Activated T-cell treated with anti-CD3 and anti-CD28 coated beads, Interleukin-2, amount 50 U/mL, for 72 hours (primary cell): ENCODE measurements around the gene TMEM233. TPM values are rescaled to one million over a fixed set of nuclear protein-coding genes. Genes with fewer than 3 reads are reported as not detected.

Experiments
- ATAC-seq, 2 donors: fragments of 150-1000 bp; cut with Tn5 transposase; replicated peaks in 1 of 2; 2 replicates each; pipeline ENCODE4 v1.10.0; 2021; ENCODE audit warnings: moderate library complexity in 2 of 2, mild to moderate bottlenecking in 1 of 2
- DNase-seq, 2 donors: peaks; one replicate each; pipeline ENCODE4 v3.0.0; 2021 to 2022; ENCODE audit warnings: mixed read lengths in 1 of 2
- H3K27ac Mint-ChIP-seq: one replicate; pipeline ENCODE4 v1.8.0; 2022; ENCODE audit warnings: mild to moderate bottlenecking, moderate library complexity, mixed read lengths
- H3K27me3 Mint-ChIP-seq: one replicate; pipeline ENCODE4 v1.8.0; 2022; ENCODE audit warnings: low read depth, mixed read lengths
- H3K36me3 Mint-ChIP-seq, 2 donors: one replicate each; pipeline ENCODE4 v1.8.0; 2022; ENCODE audit warnings: mixed read lengths in 2 of 2, mild to moderate bottlenecking in 1 of 2; ENCODE audit not compliant: insufficient read depth in 2 of 2
- H3K4me1 Mint-ChIP-seq: one replicate; pipeline ENCODE4 v1.8.0; 2022; ENCODE audit warnings: low read depth, mixed read lengths
- H3K4me3 Mint-ChIP-seq, 2 donors: one replicate each; pipeline ENCODE4 v1.8.0; 2022; ENCODE audit warnings: mild to moderate bottlenecking in 2 of 2, mixed read lengths in 2 of 2, moderate library complexity in 2 of 2
- H3K9me3 Mint-ChIP-seq, 2 donors: one replicate each; pipeline ENCODE4 v1.8.0; 2022; ENCODE audit warnings: mixed read lengths in 2 of 2
- total RNA-seq, 2 donors: library from RNA; stranded (reverse); gene quantifications; one replicate each; pipeline ENCODE4 v1.2.3, GENCODE V29; 2022

TMEM233 gene
- not detected for total RNA-seq

DNA sequence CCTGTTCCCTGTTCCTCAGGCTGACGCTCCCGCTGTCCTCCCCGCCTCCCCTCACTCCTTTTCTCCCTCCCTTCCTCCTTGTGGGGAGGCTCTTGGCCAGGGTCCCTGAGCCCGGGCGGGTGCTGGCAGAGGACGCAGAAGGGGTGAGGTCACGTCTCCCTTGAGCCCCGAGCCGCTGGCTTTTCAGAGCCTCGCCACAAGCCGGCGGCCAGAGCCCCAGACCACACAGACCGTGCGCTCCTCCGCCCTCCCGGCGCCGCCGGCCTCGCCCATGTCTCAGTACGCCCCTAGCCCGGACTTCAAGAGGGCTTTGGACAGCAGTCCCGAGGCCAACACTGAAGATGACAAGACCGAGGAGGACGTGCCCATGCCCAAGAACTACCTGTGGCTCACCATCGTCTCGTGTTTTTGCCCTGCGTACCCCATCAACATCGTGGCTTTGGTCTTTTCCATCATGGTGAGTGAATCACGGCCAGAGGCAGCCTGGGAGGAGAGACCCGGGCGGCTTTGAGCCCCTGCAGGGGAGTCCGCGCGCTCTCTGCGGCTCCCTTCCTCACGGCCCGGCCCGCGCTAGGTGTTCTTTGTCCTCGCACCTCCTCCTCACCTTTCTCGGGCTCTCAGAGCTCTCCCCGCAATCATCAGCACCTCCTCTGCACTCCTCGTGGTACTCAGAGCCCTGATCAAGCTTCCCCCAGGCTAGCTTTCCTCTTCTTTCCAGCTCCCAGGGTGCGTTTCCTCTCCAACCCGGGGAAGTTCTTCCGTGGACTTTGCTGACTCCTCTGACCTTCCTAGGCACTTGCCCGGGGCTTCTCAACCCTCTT, at the start of gene TMEM233:
TSS of gene TMEM233 (plus strand) at position 197 of the 821 bp plus-strand sequence. CDS start at position 272, 75 bp downstream.
- H3K4me3 Mint-ChIP-seq = peak within 1 kb of the TSS; percentile 11 to 57
- peaks cover 77% of the 10 kb centered on the region for H3K27me3 Mint-ChIP-seq
- no peaks in the 10 kb centered on the region for H3K9me3 Mint-ChIP-seq
- H3K36me3 Mint-ChIP-seq = no peaks in the 10 kb centered on the region
- ATAC-seq = no peak
- DNase-seq = no peak
- H3K27ac Mint-ChIP-seq = peak within 1 kb of the TSS; percentile 14
- peaks cover 24% of the 10 kb centered on the region for H3K4me1 Mint-ChIP-seq

DNA sequence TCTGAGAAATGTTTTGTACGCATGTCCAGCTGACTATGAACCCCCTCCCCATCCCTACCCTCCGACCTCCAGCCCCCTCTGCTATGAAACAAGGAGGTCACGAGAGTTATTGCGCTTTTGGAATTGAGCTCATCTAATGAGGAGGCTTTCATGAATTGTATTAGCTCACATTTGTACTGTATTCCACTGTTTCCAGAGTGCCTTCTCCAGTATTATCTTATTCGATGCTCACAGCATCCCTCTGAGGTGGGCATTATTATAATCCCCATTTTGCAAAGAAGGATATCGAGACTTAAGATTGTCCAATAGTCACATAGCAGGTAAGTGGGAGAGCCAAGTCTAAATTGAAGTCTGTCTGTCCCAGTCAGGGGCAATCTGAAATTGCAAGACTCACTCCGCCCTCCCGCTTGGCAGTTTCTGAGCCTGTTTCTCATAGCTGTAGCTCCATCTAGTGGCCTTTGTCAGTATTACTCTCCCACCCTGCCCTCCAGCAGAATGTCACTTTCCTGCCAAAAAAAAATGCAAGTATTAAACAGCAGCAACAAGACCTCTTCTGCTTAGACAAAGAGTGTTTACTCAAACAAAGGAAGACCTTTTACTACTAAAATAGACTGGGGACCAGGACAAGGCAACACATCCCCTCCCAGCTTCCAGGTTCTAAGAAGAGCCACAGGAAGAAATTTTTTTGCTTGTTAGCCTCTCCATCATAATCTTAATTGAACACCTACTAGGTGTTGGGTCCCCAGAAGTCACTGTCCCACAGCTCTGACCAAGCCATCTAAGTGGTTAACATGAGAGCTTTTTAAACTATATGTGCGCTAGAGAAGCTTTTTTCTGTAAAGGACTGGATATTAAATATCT, 48.6 kb upstream of the TMEM233 start:
- Mint-ChIP-seq H3K27me3 (peaks cover 13% of the 10 kb centered on the region), H3K9me3 (no peaks in the 10 kb centered on the region), H3K4me1 (no peaks in the 10 kb centered on the region)

DNA sequence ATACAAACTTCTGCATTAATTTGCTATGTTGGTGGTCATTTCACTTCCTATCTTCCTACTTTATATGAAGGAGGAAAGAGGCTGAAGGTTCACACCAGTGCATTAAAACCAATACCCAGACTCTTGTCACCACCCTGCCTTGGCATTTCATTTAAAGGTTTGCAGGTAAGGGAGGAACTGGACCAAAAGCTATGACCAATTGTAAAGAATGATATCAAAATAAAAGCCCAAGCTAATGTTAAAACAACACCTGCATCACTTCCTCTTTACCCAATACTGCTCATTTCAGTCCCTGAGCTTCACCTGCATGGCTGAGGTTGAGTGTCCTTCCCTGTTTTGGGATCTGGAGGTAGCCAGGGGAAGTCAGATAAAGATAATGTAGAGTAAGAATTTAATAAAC, 47.2 kb upstream of the TMEM233 start:
- Mint-ChIP-seq H3K4me1 (no peaks in the 10 kb centered on the region), H3K36me3 (no peaks in the 10 kb centered on the region), H3K27ac (no peak overlapping the region), H3K9me3 (no peaks in the 10 kb centered on the region), H3K4me3 (no peak overlapping the region), H3K27me3 (peaks cover 20% of the 10 kb centered on the region)
- ATAC-seq (no peak), DNase-seq (no peak)

More for the DNA sequence above, 48.6 kb upstream of the TMEM233 start:
- no peaks in the 10 kb centered on the region for H3K36me3 Mint-ChIP-seq
- no peak overlapping the region for H3K27ac Mint-ChIP-seq
- DNase-seq (peak; percentile 54 to 61), ATAC-seq (no peak)
- no peak overlapping the region for H3K4me3 Mint-ChIP-seq

DNA sequence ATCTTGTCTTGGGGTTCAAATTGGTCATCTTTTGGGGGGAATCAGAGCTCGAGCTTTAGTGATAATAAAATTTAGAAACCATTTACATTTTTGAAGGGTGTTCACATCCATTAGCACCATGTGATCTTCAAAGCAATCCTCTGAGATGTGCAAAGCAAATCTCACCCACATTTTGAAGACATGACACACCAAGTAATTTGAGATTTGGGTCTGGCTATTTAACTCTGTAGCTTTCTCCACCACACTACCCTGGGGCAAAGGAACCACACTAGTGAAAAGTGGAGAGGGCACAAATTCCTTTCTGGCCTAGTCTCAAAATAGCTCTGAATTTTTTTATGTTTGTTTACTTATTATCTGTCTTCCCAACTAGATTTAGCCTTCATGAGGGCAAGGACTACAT, 46.6 kb upstream of the TMEM233 start:
- ATAC-seq = no peak
- peaks cover 20% of the 10 kb centered on the region for H3K27me3 Mint-ChIP-seq

DNA sequence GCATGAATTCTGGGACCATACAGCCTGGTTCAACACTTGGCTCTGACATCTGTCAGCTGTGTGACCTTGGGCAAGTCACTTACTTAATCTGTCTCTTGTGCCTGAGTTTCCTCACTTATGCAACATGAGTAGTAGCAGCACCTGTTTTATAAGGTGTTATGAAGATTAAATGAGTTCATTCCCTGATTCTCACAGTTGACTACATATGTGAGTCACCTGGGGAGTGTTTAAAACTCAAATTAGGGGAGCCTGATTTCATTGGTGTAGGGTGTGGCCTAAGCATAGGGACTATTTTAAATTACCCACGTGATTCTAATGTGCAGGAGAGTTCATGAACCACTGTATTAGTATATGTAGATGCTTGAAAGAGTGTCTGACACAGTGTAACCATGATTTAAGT, 36.7 kb upstream of the TMEM233 start:
- peaks cover 0 to 2% of the 10 kb centered on the region in 2 donors for H3K9me3 Mint-ChIP-seq
- no peak for ATAC-seq
- H3K27me3 Mint-ChIP-seq = no peaks in the 10 kb centered on the region
- H3K4me3 Mint-ChIP-seq = no peak overlapping the region
- H3K4me1 Mint-ChIP-seq = no peaks in the 10 kb centered on the region
- H3K36me3 Mint-ChIP-seq = no peaks in the 10 kb centered on the region
- no peak overlapping the region for H3K27ac Mint-ChIP-seq
- DNase-seq = no peak

More for the DNA sequence above, 46.6 kb upstream of the TMEM233 start:
- Mint-ChIP-seq H3K4me1 (no peaks in the 10 kb centered on the region), H3K36me3 (no peaks in the 10 kb centered on the region), H3K9me3 (no peaks in the 10 kb centered on the region), H3K27ac (no peak overlapping the region), H3K4me3 (no peak overlapping the region)
- no peak for DNase-seq

DNA sequence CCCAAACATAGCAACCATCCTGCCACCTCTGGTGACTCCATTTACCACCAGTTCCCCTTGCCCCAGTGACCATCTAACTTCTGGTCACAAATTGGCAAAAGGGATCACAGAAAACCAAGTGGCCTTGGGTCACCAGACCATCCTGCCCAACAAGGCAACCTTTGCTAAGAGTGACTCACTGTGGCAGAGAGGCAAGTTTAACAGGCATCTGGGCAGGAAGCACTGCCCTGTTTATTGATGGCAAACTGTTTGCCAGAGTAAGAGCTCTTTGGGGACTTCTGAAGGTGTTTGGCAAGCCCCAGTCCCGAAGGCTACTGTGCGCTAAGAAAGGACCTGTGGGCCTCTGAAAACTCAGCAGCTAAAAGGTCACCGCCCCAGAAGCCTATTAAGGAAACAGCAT, 28.2 kb upstream of the TMEM233 start:
- Mint-ChIP-seq H3K36me3 (no peaks in the 10 kb centered on the region), H3K9me3 (no peaks in the 10 kb centered on the region), H3K27me3 (no peaks in the 10 kb centered on the region), H3K27ac (no peak overlapping the region), H3K4me1 (no peaks in the 10 kb centered on the region), H3K4me3 (no peak overlapping the region)
- DNase-seq (no peak), ATAC-seq (no peak)

DNA sequence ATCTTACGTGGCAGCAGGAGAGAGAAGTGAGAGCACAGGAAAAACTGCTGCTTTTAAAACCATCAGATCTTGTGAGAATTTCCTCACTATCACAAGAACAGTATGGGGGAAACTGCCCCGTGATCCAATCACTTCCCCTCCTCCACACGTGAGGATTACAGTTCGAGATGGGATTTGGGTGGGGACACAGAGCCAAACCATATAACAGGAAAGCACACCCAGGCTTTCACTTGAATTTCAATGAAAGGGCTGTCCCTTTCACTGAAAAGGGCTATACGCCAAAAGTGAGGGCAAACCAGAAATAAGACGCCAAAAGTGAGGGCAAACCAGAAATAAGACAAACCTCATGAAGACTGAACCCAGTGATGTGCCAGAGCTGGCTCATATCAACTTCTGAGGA, 22.8 kb upstream of the TMEM233 start:
- DNase-seq (no peak), ATAC-seq (no peak)
- no peaks in the 10 kb centered on the region for H3K36me3 Mint-ChIP-seq
- no peaks in the 10 kb centered on the region for H3K4me1 Mint-ChIP-seq
- H3K27me3 Mint-ChIP-seq = peaks cover 9% of the 10 kb centered on the region
- H3K27ac Mint-ChIP-seq = no peak overlapping the region
- no peak overlapping the region for H3K4me3 Mint-ChIP-seq
- H3K9me3 Mint-ChIP-seq = peaks cover 0 to 2% of the 10 kb centered on the region in 2 donors

DNA sequence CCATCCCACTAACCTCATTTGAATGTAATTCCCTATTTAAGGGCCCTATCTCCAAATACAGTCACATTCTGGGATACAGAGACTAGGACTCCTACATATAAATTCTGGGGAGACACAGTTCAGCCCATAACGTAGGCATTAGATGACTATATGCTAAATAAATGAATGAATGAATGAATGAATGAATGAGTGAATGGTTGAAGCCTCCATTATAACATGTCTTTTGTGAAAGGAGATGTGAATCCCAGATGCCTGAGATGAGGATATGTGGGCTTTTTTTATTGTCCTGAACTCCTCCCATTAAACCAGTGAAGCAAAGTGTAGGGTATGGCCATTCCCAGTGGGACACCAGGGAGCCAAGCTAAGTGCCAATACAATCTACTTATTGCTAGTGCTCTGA, 20.5 kb upstream of the TMEM233 start:
- Mint-ChIP-seq H3K27me3 (peaks cover 22% of the 10 kb centered on the region), H3K27ac (no peak overlapping the region), H3K4me1 (peaks cover 5% of the 10 kb centered on the region), H3K9me3 (peaks cover 0 to 2% of the 10 kb centered on the region in 2 donors), H3K4me3 (no peak overlapping the region), H3K36me3 (no peaks in the 10 kb centered on the region)
- no peak for ATAC-seq
- no peak for DNase-seq

DNA sequence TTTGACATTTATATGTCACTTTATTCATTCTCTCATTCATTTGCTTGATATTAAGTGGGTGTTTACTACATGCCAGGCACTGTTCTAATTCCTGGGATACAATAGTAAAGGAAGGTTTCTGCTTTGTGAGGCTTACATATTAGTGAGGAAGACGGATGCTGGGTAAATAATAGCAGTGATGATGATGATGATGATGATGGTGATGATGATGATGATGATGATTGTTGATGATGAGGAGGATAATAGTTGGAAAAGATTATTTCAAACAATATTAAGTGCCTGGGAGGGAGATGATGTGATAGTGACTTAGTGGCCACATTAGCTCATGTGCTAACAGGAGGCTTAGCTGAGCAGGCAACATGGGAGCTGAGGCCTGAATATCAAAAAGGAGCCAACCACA, 19.3 kb upstream of the TMEM233 start:
- H3K4me1 Mint-ChIP-seq = peaks cover 7% of the 10 kb centered on the region

DNA sequence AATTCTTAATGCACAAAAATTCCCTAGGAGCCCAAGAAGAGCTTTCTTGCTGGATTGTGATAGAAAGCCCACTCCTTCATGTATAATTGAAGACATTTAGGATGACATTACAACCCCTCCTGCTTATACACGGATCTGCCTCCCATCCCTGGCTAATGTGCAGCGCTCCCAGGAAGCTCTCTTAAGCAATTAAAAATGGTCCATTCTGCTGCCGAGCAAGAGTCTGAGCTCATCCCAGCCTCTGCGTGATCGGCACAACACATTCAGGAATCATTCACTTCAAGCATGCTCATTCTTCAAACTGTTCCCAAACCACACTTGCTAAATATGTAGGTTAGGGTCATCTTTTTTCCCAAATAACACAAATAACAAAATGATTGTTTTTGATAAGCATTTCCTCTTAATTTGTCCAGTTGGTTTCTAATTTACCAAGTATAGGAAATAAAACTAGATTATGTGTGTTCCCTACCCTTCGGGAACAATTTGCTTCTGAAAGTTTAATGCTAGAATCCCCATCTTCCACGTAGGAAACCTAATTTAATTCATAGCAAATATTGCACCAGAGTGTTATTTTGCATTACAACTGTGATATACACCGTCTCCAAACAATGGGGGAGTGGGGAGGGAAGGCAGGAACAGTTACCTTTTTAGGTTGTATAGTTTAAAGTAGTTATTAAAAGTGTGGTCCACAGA, 17.3 kb upstream of the TMEM233 start:
- no peak overlapping the region for H3K4me3 Mint-ChIP-seq
- H3K4me1 Mint-ChIP-seq = peaks cover 7% of the 10 kb centered on the region
- no peak overlapping the region for H3K27ac Mint-ChIP-seq
- no peak for ATAC-seq
- H3K36me3 Mint-ChIP-seq = no peaks in the 10 kb centered on the region
- no peak for DNase-seq
- peaks cover 0 to 2% of the 10 kb centered on the region in 2 donors for H3K9me3 Mint-ChIP-seq
- peaks cover 22% of the 10 kb centered on the region for H3K27me3 Mint-ChIP-seq

More for the DNA sequence above, 19.3 kb upstream of the TMEM233 start:
- Mint-ChIP-seq H3K27me3 (peaks cover 22% of the 10 kb centered on the region), H3K9me3 (peaks cover 0 to 2% of the 10 kb centered on the region in 2 donors), H3K4me3 (no peak overlapping the region), H3K27ac (no peak overlapping the region), H3K36me3 (no peaks in the 10 kb centered on the region)
- ATAC-seq = no peak
- no peak for DNase-seq

DNA sequence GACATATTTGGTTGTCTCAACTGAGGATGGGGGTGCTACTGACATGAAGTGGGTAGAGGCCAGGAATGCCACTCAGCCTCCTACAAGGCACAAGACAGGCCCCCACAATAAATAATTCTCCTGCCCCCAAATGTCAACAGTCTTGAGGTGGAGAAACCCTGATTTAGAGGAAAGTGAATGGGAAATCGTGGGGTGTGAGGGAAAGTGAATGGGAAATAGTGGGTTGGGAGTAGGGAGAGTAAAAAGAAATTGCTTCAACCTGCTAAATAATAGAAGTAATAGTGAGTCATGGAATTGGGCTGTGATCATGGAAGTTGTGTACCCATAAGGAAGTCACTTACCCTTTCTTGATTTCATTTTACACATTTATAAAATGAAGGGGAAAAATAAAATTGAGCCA, 16.7 kb upstream of the TMEM233 start:
- ATAC-seq = no peak
- H3K36me3 Mint-ChIP-seq = no peaks in the 10 kb centered on the region
- peaks cover 7% of the 10 kb centered on the region for H3K4me1 Mint-ChIP-seq
- no peak overlapping the region for H3K4me3 Mint-ChIP-seq
- no peak for DNase-seq
- peaks cover 22% of the 10 kb centered on the region for H3K27me3 Mint-ChIP-seq
- H3K9me3 Mint-ChIP-seq = peaks cover 0 to 2% of the 10 kb centered on the region in 2 donors
- no peak overlapping the region for H3K27ac Mint-ChIP-seq

DNA sequence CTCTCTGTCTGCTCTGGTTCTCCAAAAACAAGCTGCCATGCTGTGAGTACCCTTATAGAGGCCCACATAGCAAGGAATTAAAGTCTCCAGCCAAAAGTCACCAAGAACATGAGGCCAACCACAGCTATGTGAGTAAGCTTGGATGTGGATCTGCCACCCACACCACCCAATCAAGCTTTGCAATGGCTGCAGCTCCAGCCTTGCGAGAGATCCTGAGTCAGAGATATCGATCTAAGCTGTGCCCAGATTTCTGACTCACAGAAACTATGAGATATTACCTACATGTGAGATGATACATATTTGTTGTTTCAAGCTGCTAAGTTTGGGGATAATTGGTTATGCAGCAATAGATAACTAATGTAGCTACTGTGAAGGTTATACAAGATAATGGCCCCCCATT, 15.5 kb upstream of the TMEM233 start:
- DNase-seq (peak; percentile 14 to 37), ATAC-seq (peak; percentile 88 to 92)
- no peaks in the 10 kb centered on the region for H3K36me3 Mint-ChIP-seq
- no peak overlapping the region for H3K27ac Mint-ChIP-seq
- peaks cover 0 to 2% of the 10 kb centered on the region in 2 donors for H3K9me3 Mint-ChIP-seq
- peaks cover 7% of the 10 kb centered on the region for H3K4me1 Mint-ChIP-seq
- no peak overlapping the region for H3K4me3 Mint-ChIP-seq
- H3K27me3 Mint-ChIP-seq = peaks cover 22% of the 10 kb centered on the region

DNA sequence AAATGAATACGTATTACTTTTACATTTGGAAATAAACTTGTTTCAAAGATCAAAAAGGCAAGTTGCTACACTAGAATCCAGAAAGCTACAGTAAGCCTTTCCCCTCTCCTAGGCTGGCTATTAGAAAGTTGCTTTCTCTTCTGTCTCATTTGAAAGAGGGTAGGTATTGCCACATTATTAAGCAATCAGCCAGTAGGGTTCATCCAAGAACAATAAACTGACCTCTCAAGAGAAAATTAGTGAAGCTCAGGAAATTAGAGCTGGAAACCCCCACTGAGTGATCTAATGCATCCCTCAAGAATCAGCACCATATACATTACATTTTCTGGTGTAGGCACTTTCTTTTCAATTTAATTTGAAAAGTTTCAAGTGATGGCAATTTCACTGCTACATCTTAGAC, 4.5 kb upstream of the TMEM233 start:
- Mint-ChIP-seq H3K27me3 (peaks cover 72% of the 10 kb centered on the region), H3K9me3 (no peaks in the 10 kb centered on the region), H3K36me3 (no peaks in the 10 kb centered on the region), H3K27ac (no peak overlapping the region), H3K4me1 (peaks cover 4% of the 10 kb centered on the region), H3K4me3 (no peak overlapping the region)
- ATAC-seq = no peak
- DNase-seq = no peak
